Measurements from ENCODE around the gene ADAM23.

ADAM23 gene

DNA sequence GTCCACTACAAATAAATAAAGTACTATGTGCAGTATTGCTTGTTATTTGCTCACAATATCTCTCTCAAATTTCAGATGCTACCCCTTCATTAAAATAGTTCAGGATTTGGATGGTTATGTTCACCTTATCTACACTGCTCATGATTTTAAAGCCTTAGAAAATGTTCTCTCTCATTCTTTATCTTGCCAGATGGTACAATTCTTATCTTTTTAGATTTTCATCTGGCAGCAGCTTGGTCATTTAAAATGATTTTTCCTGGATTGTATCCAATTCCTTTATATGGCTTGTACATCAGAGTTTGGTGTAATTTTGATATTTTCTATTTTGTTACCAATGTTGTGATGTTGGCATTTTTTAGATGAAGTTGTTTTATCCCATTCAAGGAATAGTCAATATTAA lies 10.1 kb upstream of the ADAM23 start:
- H3K36me3 ChIP-seq (replicated peaks in 1 of 2; ENCODE audit: control insufficient read depth in 2 of 2, insufficient read depth in 2 of 2, low read length in 2 of 2) = no peaks in the 10 kb centered on the region
- no peak overlapping the region for H3K14ac ChIP-seq (ENCODE audit: low read length)
- no peak overlapping the region for H4K91ac ChIP-seq (ENCODE audit: low read depth, low read length, poor library complexity)
- peaks cover 2 to 5% of the 10 kb centered on the region in 2 donors for H3K4me1 ChIP-seq (ENCODE audit: control insufficient read depth in 2 of 2, insufficient read depth in 1 of 2, low read depth in 1 of 2, low read length in 2 of 2)
- H2BK15ac ChIP-seq (ENCODE audit: low read length) = no peak overlapping the region
- no peak overlapping the region for H3K4ac ChIP-seq (ENCODE audit: low read length)
- H3K18ac ChIP-seq (ENCODE audit: low read length) = no peak overlapping the region
- no peak for DNase-seq (ENCODE audit: low spot score)
- H2BK120ac ChIP-seq (ENCODE audit: low read depth, low read length) = no peak overlapping the region
- no peak overlapping the region for H4K8ac ChIP-seq (ENCODE audit: low read depth, low read length)
- no peak overlapping the region for H3K4me2 ChIP-seq (ENCODE audit: insufficient read depth, low read length, poor library complexity, severe bottlenecking)
- H2AFZ ChIP-seq (ENCODE audit: low read length) = no peak overlapping the region
- H3K4me3 ChIP-seq (ENCODE audit: low read length in 2 of 2) = no peak overlapping the region
- H3K79me1 ChIP-seq (ENCODE audit: low read depth, low read length) = no peaks in the 10 kb centered on the region
- H3K27me3 ChIP-seq (ENCODE audit: control insufficient read depth in 3 of 3, insufficient read depth in 3 of 3, low read depth in 1 of 3, low read length in 3 of 3) = no peaks in the 10 kb centered on the region
- no peak overlapping the region for H2BK5ac ChIP-seq (ENCODE audit: low read length)
- no peak overlapping the region for H2AK5ac ChIP-seq (ENCODE audit: low read depth, low read length)
- no peak overlapping the region for H3K23ac ChIP-seq (ENCODE audit: low read depth, low read length, poor library complexity)
- no peak overlapping the region for H2BK12ac ChIP-seq (ENCODE audit: low read length)
- no peak overlapping the region for H3K27ac ChIP-seq (replicated peaks; ENCODE audit: low read length)
- no peaks in the 10 kb centered on the region for H3K9me3 ChIP-seq (replicated peaks in 1 of 2; ENCODE audit: control insufficient read depth in 2 of 2, insufficient read depth in 1 of 2, low read depth in 1 of 2, low read length in 2 of 2)
- H3K9ac ChIP-seq (ENCODE audit: low read depth, low read length, poor library complexity) = no peak overlapping the region

DNA sequence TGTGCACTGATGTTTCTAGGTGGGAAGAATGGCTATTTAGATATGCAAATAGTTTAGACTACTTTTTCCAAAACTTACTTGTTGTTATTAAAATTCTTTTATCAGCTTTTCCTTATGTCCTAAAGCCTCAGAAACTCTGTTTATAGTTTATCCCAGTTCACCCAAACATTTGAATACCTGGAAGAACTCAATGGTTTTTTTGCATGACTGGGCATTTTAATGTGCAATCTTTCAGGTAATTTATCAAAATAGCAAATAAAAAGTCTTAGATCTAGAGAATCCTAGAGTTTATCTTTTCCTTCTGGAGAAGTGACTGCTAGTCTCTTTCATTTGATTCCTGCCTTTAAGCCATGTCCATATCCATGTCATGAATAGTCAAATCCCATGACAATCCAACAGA lies 9.6 kb upstream of the ADAM23 start:
- no peak overlapping the region for H3K4me2 ChIP-seq (ENCODE audit: insufficient read depth, low read length, poor library complexity, severe bottlenecking)

DNA sequence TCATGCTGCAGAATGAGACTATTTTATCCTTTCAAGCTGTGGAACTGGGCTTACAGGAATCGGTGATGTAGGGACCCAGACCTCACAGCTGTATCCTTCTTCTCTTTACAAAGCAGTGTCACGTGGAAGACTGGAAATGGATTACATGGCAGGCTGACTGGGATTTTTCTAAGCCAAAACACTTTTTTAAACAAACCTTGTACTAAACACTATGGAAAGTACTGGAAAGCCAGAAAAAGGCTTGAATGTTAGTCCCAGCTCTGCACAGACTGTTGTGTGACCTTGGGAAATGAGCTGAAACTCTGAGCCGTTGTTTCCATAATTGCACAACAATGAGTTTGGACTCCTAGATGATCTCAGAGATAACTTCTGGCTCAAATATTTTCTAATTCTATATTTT lies 7.6 kb upstream of the ADAM23 start:
- H3K4ac ChIP-seq (ENCODE audit: low read length) = no peak overlapping the region
- no peak overlapping the region for H3K23ac ChIP-seq (ENCODE audit: low read depth, low read length, poor library complexity)
- no peak overlapping the region for H3K14ac ChIP-seq (ENCODE audit: low read length)
- H2BK120ac ChIP-seq (ENCODE audit: low read depth, low read length) = no peak overlapping the region
- no CpG with 5 or more reads among the region's 3 CpGs for WGBS, 2 donors (ENCODE audit: extremely low coverage in 2 of 2, insufficient read length in 2 of 2, insufficient replicate concordance in 1 of 2)
- no peak overlapping the region for H3K18ac ChIP-seq (ENCODE audit: low read length)
- H3K9ac ChIP-seq (ENCODE audit: low read depth, low read length, poor library complexity) = no peak overlapping the region
- DNase-seq (ENCODE audit: low spot score) = no peak
- no peak overlapping the region for H3K4me3 ChIP-seq (ENCODE audit: low read length in 2 of 2)
- H3K9me3 ChIP-seq (replicated peaks in 1 of 2; ENCODE audit: control insufficient read depth in 2 of 2, insufficient read depth in 1 of 2, low read depth in 1 of 2, low read length in 2 of 2) = no peaks in the 10 kb centered on the region
- H3K79me1 ChIP-seq (ENCODE audit: low read depth, low read length) = no peaks in the 10 kb centered on the region
- H3K27me3 ChIP-seq (ENCODE audit: control insufficient read depth in 3 of 3, insufficient read depth in 3 of 3, low read depth in 1 of 3, low read length in 3 of 3) = peaks cover 0 to 15% (median 0%) of the 10 kb centered on the region in 3 experiments
- H2AFZ ChIP-seq (ENCODE audit: low read length) = peak overlapping the region; percentile 77
- H3K4me1 ChIP-seq (ENCODE audit: control insufficient read depth in 2 of 2, insufficient read depth in 1 of 2, low read depth in 1 of 2, low read length in 2 of 2) = peaks cover 2 to 5% of the 10 kb centered on the region in 2 donors
- no peak overlapping the region for H3K4me2 ChIP-seq (ENCODE audit: insufficient read depth, low read length, poor library complexity, severe bottlenecking)
- no peak overlapping the region for H2BK12ac ChIP-seq (ENCODE audit: low read length)
- no peak overlapping the region for H2BK15ac ChIP-seq (ENCODE audit: low read length)
- H2AK5ac ChIP-seq (ENCODE audit: low read depth, low read length) = no peak overlapping the region
- no peak overlapping the region for H4K8ac ChIP-seq (ENCODE audit: low read depth, low read length)
- no peak overlapping the region for H2BK5ac ChIP-seq (ENCODE audit: low read length)
- no peaks in the 10 kb centered on the region for H3K36me3 ChIP-seq (replicated peaks in 1 of 2; ENCODE audit: control insufficient read depth in 2 of 2, insufficient read depth in 2 of 2, low read length in 2 of 2)
- no peak overlapping the region for H4K91ac ChIP-seq (ENCODE audit: low read depth, low read length, poor library complexity)
- no peak overlapping the region for H3K27ac ChIP-seq (replicated peaks; ENCODE audit: low read length)

More for the DNA sequence above, 9.6 kb upstream of the ADAM23 start:
- no peak overlapping the region for H2AK5ac ChIP-seq (ENCODE audit: low read depth, low read length)
- no peak overlapping the region for H2AFZ ChIP-seq (ENCODE audit: low read length)
- no peaks in the 10 kb centered on the region for H3K79me1 ChIP-seq (ENCODE audit: low read depth, low read length)
- no peak overlapping the region for H3K27ac ChIP-seq (replicated peaks; ENCODE audit: low read length)
- no peaks in the 10 kb centered on the region for H3K9me3 ChIP-seq (replicated peaks in 1 of 2; ENCODE audit: control insufficient read depth in 2 of 2, insufficient read depth in 1 of 2, low read depth in 1 of 2, low read length in 2 of 2)
- H2BK12ac ChIP-seq (ENCODE audit: low read length) = no peak overlapping the region
- H3K4me3 ChIP-seq (ENCODE audit: low read length in 2 of 2) = no peak overlapping the region
- peaks cover 0 to under 1% (median 0%) of the 10 kb centered on the region in 3 experiments for H3K27me3 ChIP-seq (ENCODE audit: control insufficient read depth in 3 of 3, insufficient read depth in 3 of 3, low read depth in 1 of 3, low read length in 3 of 3)
- no peak overlapping the region for H3K4ac ChIP-seq (ENCODE audit: low read length)
- no peak overlapping the region for H3K18ac ChIP-seq (ENCODE audit: low read length)
- no peak overlapping the region for H2BK15ac ChIP-seq (ENCODE audit: low read length)
- H2BK120ac ChIP-seq (ENCODE audit: low read depth, low read length) = no peak overlapping the region
- H3K36me3 ChIP-seq (replicated peaks in 1 of 2; ENCODE audit: control insufficient read depth in 2 of 2, insufficient read depth in 2 of 2, low read length in 2 of 2) = no peaks in the 10 kb centered on the region
- H3K23ac ChIP-seq (ENCODE audit: low read depth, low read length, poor library complexity) = no peak overlapping the region
- H2BK5ac ChIP-seq (ENCODE audit: low read length) = no peak overlapping the region
- H3K9ac ChIP-seq (ENCODE audit: low read depth, low read length, poor library complexity) = no peak overlapping the region
- no peak overlapping the region for H4K91ac ChIP-seq (ENCODE audit: low read depth, low read length, poor library complexity)
- no peak overlapping the region for H4K8ac ChIP-seq (ENCODE audit: low read depth, low read length)
- H3K14ac ChIP-seq (ENCODE audit: low read length) = no peak overlapping the region
- peaks cover 2 to 5% of the 10 kb centered on the region in 2 donors for H3K4me1 ChIP-seq (ENCODE audit: control insufficient read depth in 2 of 2, insufficient read depth in 1 of 2, low read depth in 1 of 2, low read length in 2 of 2)
- no peak for DNase-seq (ENCODE audit: low spot score)

DNA sequence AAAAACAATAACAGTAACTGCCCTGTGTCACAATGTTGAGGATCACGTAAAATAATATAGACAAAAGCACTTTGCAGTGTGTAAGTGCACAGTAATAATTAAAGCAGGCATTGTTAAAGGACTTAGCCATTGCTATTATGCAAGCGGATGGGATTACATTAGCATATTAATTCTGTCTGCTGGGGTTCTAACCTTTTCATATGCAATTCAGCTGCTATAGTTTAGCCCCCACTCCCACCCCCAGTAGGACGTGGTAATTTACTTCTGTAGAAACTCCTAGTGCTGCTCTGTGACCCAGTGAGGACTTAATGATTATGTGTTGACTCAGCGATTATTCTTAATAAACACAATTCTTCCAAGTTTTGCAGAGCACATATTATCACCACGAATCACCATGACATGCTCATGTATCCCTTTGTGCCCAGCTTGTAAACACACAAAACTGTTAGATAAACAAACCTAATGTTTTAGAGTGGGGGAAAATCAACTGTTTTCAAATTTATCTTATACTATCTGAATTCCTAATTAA lies 5.1 kb upstream of the ADAM23 start:
- Histone ChIP-seq H3K4ac (ENCODE audit: low read length) (no peak overlapping the region), H3K4me1 (ENCODE audit: control insufficient read depth in 2 of 2, insufficient read depth in 1 of 2, low read depth in 1 of 2, low read length in 2 of 2) (peaks cover 2 to 5% of the 10 kb centered on the region in 2 donors)
- WGBS, 2 donors (ENCODE audit: extremely low coverage in 2 of 2, insufficient read length in 2 of 2, insufficient replicate concordance in 1 of 2) = no CpG with 5 or more reads among the region's 5 CpGs

More for the DNA sequence above, 5.1 kb upstream of the ADAM23 start:
- no peak overlapping the region for H3K23ac ChIP-seq (ENCODE audit: low read depth, low read length, poor library complexity)
- no peak overlapping the region for H3K14ac ChIP-seq (ENCODE audit: low read length)
- H3K27me3 ChIP-seq (ENCODE audit: control insufficient read depth in 3 of 3, insufficient read depth in 3 of 3, low read depth in 1 of 3, low read length in 3 of 3) = peaks cover 0 to 15% (median 0%) of the 10 kb centered on the region in 3 experiments
- H3K9me3 ChIP-seq (replicated peaks in 1 of 2; ENCODE audit: control insufficient read depth in 2 of 2, insufficient read depth in 1 of 2, low read depth in 1 of 2, low read length in 2 of 2) = no peaks in the 10 kb centered on the region
- no peak overlapping the region for H2BK5ac ChIP-seq (ENCODE audit: low read length)
- no peak overlapping the region for H2BK15ac ChIP-seq (ENCODE audit: low read length)
- no peak for DNase-seq (ENCODE audit: low spot score)
- H3K27ac ChIP-seq (replicated peaks; ENCODE audit: low read length) = no peak overlapping the region
- H3K4me3 ChIP-seq (ENCODE audit: low read length in 2 of 2) = no peak overlapping the region
- no peak overlapping the region for H2AFZ ChIP-seq (ENCODE audit: low read length)
- no peak overlapping the region for H4K8ac ChIP-seq (ENCODE audit: low read depth, low read length)
- H4K91ac ChIP-seq (ENCODE audit: low read depth, low read length, poor library complexity) = no peak overlapping the region
- no peaks in the 10 kb centered on the region for H3K36me3 ChIP-seq (replicated peaks in 1 of 2; ENCODE audit: control insufficient read depth in 2 of 2, insufficient read depth in 2 of 2, low read length in 2 of 2)
- H3K18ac ChIP-seq (ENCODE audit: low read length) = no peak overlapping the region
- no peak overlapping the region for H2AK5ac ChIP-seq (ENCODE audit: low read depth, low read length)
- no peak overlapping the region for H3K4me2 ChIP-seq (ENCODE audit: insufficient read depth, low read length, poor library complexity, severe bottlenecking)
- H2BK120ac ChIP-seq (ENCODE audit: low read depth, low read length) = no peak overlapping the region
- no peak overlapping the region for H2BK12ac ChIP-seq (ENCODE audit: low read length)
- H3K79me1 ChIP-seq (ENCODE audit: low read depth, low read length) = no peaks in the 10 kb centered on the region
- no peak overlapping the region for H3K9ac ChIP-seq (ENCODE audit: low read depth, low read length, poor library complexity)
